ENCODE data around the gene PDE4D. TPM values are rescaled to one million over a fixed set of nuclear protein-coding genes. Genes with fewer than 3 reads are reported as not detected.

PDE4D gene
- total RNA-seq, 1 donor from 2014 or later: 28.2 TPM

DNA sequence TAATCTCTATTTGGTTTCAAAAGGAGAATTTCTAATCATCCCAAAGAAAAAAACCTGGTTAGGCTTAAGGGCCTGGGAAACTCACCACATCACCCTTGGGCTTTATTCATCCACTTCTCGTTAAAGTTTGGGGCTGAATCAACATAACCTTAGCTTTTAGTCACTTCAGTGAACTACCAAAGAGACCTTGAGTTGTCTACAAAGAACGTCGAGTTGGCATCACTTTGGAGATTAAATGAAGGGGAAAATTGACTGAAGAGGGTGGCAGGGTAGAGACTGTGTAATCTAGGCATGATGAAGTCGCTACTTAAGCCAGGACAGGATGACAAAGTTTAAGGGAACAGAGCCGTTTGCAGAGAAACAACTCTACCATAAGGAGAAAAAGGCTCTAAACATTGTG, 969.2 kb downstream of the PDE4D start:
- intact Hi-C loops (cut with micrococcal nuclease): no loop called here
- Mint-ChIP-seq H3K36me3 (ENCODE audit: low read depth) (no peaks in the 10 kb centered on the region), H3K9me3 (no peaks in the 10 kb centered on the region), H3K27ac (no peak overlapping the region), H3K4me1 (no peaks in the 10 kb centered on the region), H3K4me3 (no peak overlapping the region), H3K27me3 (peaks cover 17% of the 10 kb centered on the region)
- ATAC-seq (ENCODE audit: low read depth) (no peak), DNase-seq (no peak)
- TF ChIP-seq CTCF (IDR thresholded peaks at IDR 0.05): no peak
- CTCF ChIA-PET: interaction anchor here (1.0 kb wide), 1 partner anchor 32 kb away, joined by 3 read pairs; no protein-coding TSS in a partner anchor
- POLR2A ChIA-PET: no interaction called here

GRCh38 chr5:58923355-58923754, 970.2 kb downstream of the PDE4D start:
- no peak for ATAC-seq (ENCODE audit: low read depth)
- Mint-ChIP-seq H3K36me3 (ENCODE audit: low read depth) (no peaks in the 10 kb centered on the region), H3K27ac (no peak overlapping the region), H3K9me3 (no peaks in the 10 kb centered on the region), H3K4me3 (no peak overlapping the region), H3K27me3 (peaks cover 17% of the 10 kb centered on the region), H3K4me1 (no peaks in the 10 kb centered on the region)
- POLR2A ChIA-PET: no interaction called here
- DNase-seq: no peak
- intact Hi-C loops (cut with micrococcal nuclease): no loop called here
- TF ChIP-seq CTCF (IDR thresholded peaks at IDR 0.05): no peak
- CTCF ChIA-PET: no interaction called here

- ChIA-PET POLR2A (no interaction called here), CTCF (no interaction called here)
- Mint-ChIP-seq H3K4me1 (no peaks in the 10 kb centered on the region), H3K27me3 (peaks cover 15% of the 10 kb centered on the region), H3K9me3 (no peaks in the 10 kb centered on the region), H3K27ac (no peak overlapping the region), H3K4me3 (no peak overlapping the region), H3K36me3 (ENCODE audit: low read depth) (no peaks in the 10 kb centered on the region)
- ATAC-seq (ENCODE audit: low read depth): no peak
- DNase-seq: no peak
- intact Hi-C loops (cut with micrococcal nuclease): no loop called here
- no peak for TF ChIP-seq CTCF (IDR thresholded peaks at IDR 0.05)
These were observed 970.9 kb downstream of the PDE4D start for GRCh38 chr5:58922461-58923171.

DNA sequence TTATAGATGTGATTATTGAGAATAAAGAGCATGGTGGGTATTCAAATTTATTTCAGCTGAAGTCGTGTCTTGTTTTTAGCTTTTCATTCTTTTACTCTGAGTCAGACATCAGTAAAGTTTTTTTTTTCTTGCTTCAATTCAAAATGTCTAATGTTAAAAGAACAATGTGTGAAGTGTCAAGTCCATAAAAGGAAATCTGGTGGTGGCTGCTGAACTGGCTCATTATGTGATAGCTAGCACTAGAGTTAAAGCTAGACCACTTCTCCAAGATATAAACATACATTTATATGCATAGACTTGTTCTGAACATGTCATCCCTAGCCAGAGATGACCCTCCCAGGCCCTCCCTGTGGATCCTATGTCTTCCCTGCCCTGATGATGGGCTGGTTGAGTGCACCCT, 972.4 kb downstream of the PDE4D start:
- no peaks in the 10 kb centered on the region for H3K36me3 Mint-ChIP-seq (ENCODE audit: low read depth)
- TF ChIP-seq CTCF (IDR thresholded peaks at IDR 0.05): no peak
- no peak overlapping the region for H3K4me3 Mint-ChIP-seq
- no peak for DNase-seq
- H3K9me3 Mint-ChIP-seq: no peaks in the 10 kb centered on the region
- CTCF ChIA-PET: no interaction called here
- H3K4me1 Mint-ChIP-seq: no peaks in the 10 kb centered on the region
- intact Hi-C loops (cut with micrococcal nuclease): no loop called here
- no peak for ATAC-seq (ENCODE audit: low read depth)
- no peak overlapping the region for H3K27ac Mint-ChIP-seq
- POLR2A ChIA-PET: no interaction called here
- H3K27me3 Mint-ChIP-seq: peaks cover 13% of the 10 kb centered on the region

DNA sequence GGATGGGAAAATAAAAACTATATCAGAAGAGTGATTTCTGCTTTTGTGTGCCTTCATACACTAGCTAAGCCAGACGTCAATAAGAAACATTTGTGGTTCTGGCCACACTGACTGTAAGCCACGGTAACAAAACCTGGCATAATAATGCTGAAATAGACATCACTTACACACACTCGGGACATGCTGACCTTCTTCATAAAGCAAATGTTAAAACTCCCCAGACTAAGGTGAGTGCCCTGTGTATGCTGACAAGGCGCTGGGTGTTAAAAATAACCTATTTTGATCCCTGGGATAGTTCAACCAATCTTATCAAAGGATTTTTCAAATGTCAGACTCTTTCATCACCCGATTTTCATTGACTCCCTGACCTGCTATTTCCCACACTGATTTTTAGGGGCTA, 973.7 kb downstream of the PDE4D start:
- intact Hi-C loops (cut with micrococcal nuclease): no loop called here
- POLR2A ChIA-PET: no interaction called here
- Mint-ChIP-seq H3K9me3 (no peaks in the 10 kb centered on the region), H3K27ac (no peak overlapping the region), H3K4me3 (no peak overlapping the region), H3K4me1 (no peaks in the 10 kb centered on the region), H3K27me3 (peaks cover 19% of the 10 kb centered on the region), H3K36me3 (ENCODE audit: low read depth) (no peaks in the 10 kb centered on the region)
- ATAC-seq (ENCODE audit: low read depth) (no peak), DNase-seq (no peak)
- CTCF ChIA-PET: no interaction called here
- no peak for TF ChIP-seq CTCF (IDR thresholded peaks at IDR 0.05)
